Effector memory CD8-positive, alpha-beta T cell (primary cell): ENCODE results near the gene ANKRD60.

ENCODE experiments used
- ATAC-seq: fragments of 150-1000 bp; cut with Tn5 transposase; replicated peaks from 2 replicates; pipeline ENCODE4 v1.10.0; 2021; ENCODE audit warnings: mild to moderate bottlenecking, moderate library complexity
- DNase-seq, 3 experiments: peaks; one replicate each; pipeline ENCODE4 v3.0.0; 2021
- H3K27ac Mint-ChIP-seq, 2 donors: one replicate each; pipeline ENCODE4 v1.8.0; 2022; ENCODE audit warnings: mild to moderate bottlenecking in 2 of 2, mixed read lengths in 2 of 2, moderate library complexity in 2 of 2
- H3K27me3 Mint-ChIP-seq, 2 donors: one replicate each; pipeline ENCODE4 v1.8.0; 2022; ENCODE audit warnings: mixed read lengths in 2 of 2
- H3K36me3 Mint-ChIP-seq: one replicate; pipeline ENCODE4 v1.8.0; 2022; ENCODE audit warnings: mild to moderate bottlenecking, moderate library complexity, mixed read lengths; ENCODE audit not compliant: insufficient read depth
- H3K4me1 Mint-ChIP-seq, 2 donors: one replicate each; pipeline ENCODE4 v1.8.0; 2022; ENCODE audit warnings: low read depth in 2 of 2, mixed read lengths in 2 of 2
- H3K4me3 Mint-ChIP-seq, 2 donors: one replicate each; pipeline ENCODE4 v1.8.0; 2022; ENCODE audit warnings: mild to moderate bottlenecking in 2 of 2, mixed read lengths in 2 of 2, moderate library complexity in 2 of 2
- H3K9me3 Mint-ChIP-seq, 2 donors: one replicate each; pipeline ENCODE4 v1.8.0; 2022; ENCODE audit warnings: mixed read lengths in 2 of 2

ANKRD60 gene

DNA sequence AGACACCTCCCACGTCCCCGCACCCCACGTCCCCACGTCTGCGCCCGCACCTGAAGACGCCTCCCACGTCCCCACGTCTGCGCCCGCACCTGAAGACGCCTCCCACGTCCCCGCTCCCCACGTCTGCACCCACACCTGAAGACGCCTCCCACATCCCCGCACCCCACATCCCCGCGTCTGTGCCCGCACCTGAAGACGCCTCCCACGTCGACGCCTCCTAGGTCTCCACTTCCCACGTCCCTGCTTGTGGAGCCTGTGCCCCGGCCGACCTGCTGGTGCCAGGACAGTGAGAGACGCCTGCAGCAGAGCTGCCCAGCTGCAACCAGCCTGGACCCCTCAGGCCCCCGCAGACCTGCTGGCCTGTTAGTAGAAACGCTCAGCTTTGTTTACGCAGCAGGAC lies 22.6 kb downstream of the ANKRD60 start:
- no peak overlapping the region for H3K27ac Mint-ChIP-seq
- peaks cover 2% of the 10 kb centered on the region for H3K36me3 Mint-ChIP-seq
- DNase-seq = no peak
- peaks cover 0 to 3% of the 10 kb centered on the region in 2 donors for H3K4me1 Mint-ChIP-seq
- H3K9me3 Mint-ChIP-seq = no peaks in the 10 kb centered on the region
- ATAC-seq = no peak
- H3K4me3 Mint-ChIP-seq = no peak overlapping the region
- peaks cover 11 to 35% of the 10 kb centered on the region in 2 donors for H3K27me3 Mint-ChIP-seq

GRCh38 chr20:58202044-58202443 lies 26.4 kb downstream of the ANKRD60 start:
- no peaks in the 10 kb centered on the region for H3K4me1 Mint-ChIP-seq

DNA sequence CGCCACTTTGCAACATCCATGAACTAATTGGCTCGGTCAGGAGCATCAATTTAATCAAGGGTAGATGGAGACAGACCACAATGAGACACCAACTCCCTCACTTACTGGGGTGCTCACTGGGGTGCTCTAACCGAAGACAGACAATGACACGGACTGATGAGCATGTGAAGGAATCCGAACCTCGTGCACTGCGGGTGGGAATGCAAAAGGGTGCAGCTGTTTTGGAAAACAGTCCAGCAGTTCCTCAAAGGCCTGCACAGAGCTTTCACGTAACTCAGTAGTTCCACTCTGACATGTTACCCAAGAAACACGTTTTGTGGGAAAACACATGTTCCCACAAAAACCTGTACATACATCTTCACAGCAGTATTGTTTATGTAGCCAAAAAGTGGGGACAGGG lies 26.8 kb downstream of the ANKRD60 start:
- H3K9me3 Mint-ChIP-seq = peaks cover 0 to 2% of the 10 kb centered on the region in 2 donors
- ATAC-seq = no peak
- H3K27me3 Mint-ChIP-seq = peaks cover 7 to 25% of the 10 kb centered on the region in 2 donors
- peaks cover 2% of the 10 kb centered on the region for H3K36me3 Mint-ChIP-seq
- H3K4me1 Mint-ChIP-seq = no peaks in the 10 kb centered on the region
- no peak overlapping the region for H3K27ac Mint-ChIP-seq
- H3K4me3 Mint-ChIP-seq = no peak overlapping the region
- no peak for DNase-seq

More at GRCh38 chr20:58202044-58202443, 26.4 kb downstream of the ANKRD60 start:
- H3K36me3 Mint-ChIP-seq = peaks cover 2% of the 10 kb centered on the region
- H3K27ac Mint-ChIP-seq = no peak overlapping the region
- ATAC-seq (no peak), DNase-seq (no peak)
- H3K27me3 Mint-ChIP-seq = peaks cover 7 to 25% of the 10 kb centered on the region in 2 donors
- no peaks in the 10 kb centered on the region for H3K9me3 Mint-ChIP-seq
- no peak overlapping the region for H3K4me3 Mint-ChIP-seq

GRCh38 chr20:58199469-58199868 lies 29.0 kb downstream of the ANKRD60 start:
- DNase-seq = no peak
- no peak overlapping the region for H3K4me3 Mint-ChIP-seq
- H3K27me3 Mint-ChIP-seq = peaks cover 7 to 18% of the 10 kb centered on the region in 2 donors
- H3K9me3 Mint-ChIP-seq = peaks cover 0 to 5% of the 10 kb centered on the region in 2 donors
- no peak for ATAC-seq
- H3K27ac Mint-ChIP-seq = no peak overlapping the region
- no peaks in the 10 kb centered on the region for H3K4me1 Mint-ChIP-seq
- peaks cover 2% of the 10 kb centered on the region for H3K36me3 Mint-ChIP-seq

DNA sequence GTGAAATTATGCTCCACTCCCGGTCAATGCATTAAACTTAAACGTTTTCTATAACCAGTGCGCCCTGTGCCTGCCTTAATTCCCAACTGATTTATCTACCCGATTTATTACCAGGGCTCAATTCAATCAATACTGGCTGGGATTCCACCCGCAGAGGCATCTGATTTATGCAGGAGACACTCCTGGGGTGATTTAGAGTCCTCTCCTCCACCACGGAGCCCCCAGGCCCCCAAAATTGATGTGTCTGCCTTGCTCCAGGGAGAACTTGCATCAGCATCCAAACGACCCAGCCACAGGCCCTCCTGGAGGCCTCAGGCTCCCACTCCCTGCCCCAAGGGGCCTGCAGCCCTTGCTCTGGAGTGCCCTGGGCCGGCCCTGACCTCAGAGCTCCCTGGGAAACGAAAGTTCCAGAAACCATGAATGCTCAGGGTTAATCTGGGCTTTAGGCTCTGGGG lies 29.5 kb downstream of the ANKRD60 start:
- H3K27ac Mint-ChIP-seq = no peak overlapping the region
- peaks cover 7 to 18% of the 10 kb centered on the region in 2 donors for H3K27me3 Mint-ChIP-seq
- H3K36me3 Mint-ChIP-seq = peaks cover 2% of the 10 kb centered on the region
- H3K4me3 Mint-ChIP-seq = no peak overlapping the region
- no peaks in the 10 kb centered on the region for H3K4me1 Mint-ChIP-seq
- peaks cover 0 to 5% of the 10 kb centered on the region in 2 donors for H3K9me3 Mint-ChIP-seq
- ATAC-seq (no peak), DNase-seq (no peak)

DNA sequence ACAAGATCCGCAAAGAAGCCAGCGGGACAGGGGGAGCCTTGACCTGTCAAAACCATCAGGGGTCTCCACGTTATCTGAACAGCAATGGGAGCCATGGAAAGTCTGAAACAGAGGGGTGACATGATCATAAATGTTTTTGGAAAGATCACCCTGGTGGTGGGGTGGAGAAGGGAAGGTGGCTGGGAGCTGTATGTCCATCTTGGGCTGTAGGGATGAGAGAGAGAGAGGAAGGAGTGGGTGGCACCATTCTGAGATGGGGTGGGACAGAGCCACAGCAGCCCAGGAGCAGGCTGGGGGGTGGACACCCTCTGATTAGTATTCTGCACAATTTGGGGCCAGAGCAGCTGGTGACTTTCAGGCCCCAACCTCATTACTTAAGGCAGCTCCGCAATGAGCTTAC lies 30.1 kb downstream of the ANKRD60 start:
- H3K27me3 Mint-ChIP-seq = peaks cover 7 to 18% of the 10 kb centered on the region in 2 donors
- no peak overlapping the region for H3K4me3 Mint-ChIP-seq
- H3K4me1 Mint-ChIP-seq = no peaks in the 10 kb centered on the region
- peaks cover 0 to 5% of the 10 kb centered on the region in 2 donors for H3K9me3 Mint-ChIP-seq
- H3K27ac Mint-ChIP-seq = no peak overlapping the region
- H3K36me3 Mint-ChIP-seq = peaks cover 2% of the 10 kb centered on the region
- no peak for ATAC-seq
- no peak for DNase-seq

DNA sequence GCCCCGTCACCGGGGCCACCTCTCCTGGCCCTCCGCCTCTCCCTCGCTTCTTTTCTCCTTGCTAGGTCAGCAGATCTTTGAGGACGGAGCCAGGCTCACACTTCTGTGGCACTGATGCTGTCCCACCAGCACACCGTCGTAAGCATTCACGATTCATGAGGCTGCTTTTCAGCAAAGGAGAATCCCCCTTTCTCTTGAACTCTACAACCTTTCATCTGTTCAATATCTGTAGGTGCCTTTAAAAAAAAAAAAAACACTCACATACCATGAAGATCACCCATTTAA lies 31.3 kb downstream of the ANKRD60 start:
- H3K4me1 Mint-ChIP-seq = no peaks in the 10 kb centered on the region
- peaks cover 13 to 18% of the 10 kb centered on the region in 2 donors for H3K27me3 Mint-ChIP-seq
- ATAC-seq (no peak), DNase-seq (no peak)
- H3K36me3 Mint-ChIP-seq = peaks cover 2% of the 10 kb centered on the region
- no peak overlapping the region for H3K4me3 Mint-ChIP-seq
- H3K27ac Mint-ChIP-seq = peak overlapping the region in 1 of 2 donors; percentile 68
- H3K9me3 Mint-ChIP-seq = peaks cover 0 to 5% of the 10 kb centered on the region in 2 donors

DNA sequence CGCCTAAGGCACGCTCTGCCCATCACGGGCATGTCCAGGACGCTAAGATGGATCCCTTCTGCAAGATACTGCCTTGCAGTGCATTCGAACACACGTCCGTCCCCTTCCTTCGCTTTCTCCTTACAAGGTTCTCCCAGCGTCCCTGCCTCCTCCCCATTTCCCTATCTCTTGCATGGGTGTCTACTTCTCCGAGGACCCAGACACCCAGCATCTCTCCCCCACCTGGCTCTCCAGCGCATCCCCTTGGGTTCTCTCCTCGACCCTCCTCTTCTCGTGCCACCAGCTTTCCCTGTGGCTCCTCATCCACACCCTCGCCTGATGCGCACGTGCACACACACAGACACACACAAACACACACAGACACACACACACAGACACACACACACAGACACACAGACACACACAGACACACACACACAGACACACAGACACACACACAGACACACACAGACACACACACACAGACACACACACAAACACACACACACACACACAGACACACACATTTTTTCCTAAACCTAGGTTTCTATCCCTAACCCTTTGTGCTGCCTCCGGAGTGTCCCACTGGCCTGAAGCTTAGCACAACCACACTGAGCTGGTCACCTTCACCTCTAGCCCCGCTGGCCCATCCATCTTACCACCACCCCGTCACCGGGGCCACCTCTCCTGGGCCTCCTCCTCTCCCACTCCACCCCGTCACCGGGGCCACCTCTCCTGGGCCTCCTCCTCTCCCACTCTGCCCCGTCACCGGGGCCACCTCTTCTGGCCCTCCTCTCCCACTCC lies 31.9 kb downstream of the ANKRD60 start:
- ATAC-seq = no peak
- Mint-ChIP-seq H3K27me3 (peaks cover 12 to 18% of the 10 kb centered on the region in 2 donors), H3K9me3 (peaks cover 0 to 5% of the 10 kb centered on the region in 2 donors), H3K27ac (peak overlapping the region in 1 of 2 donors; percentile 68), H3K4me3 (no peak overlapping the region), H3K4me1 (no peaks in the 10 kb centered on the region), H3K36me3 (peaks cover 2% of the 10 kb centered on the region)
- DNase-seq = no peak

GRCh38 chr20:58195047-58195446 lies 33.4 kb downstream of the ANKRD60 start:
- H3K27me3 Mint-ChIP-seq = peaks cover 16 to 26% of the 10 kb centered on the region in 2 donors
- no peaks in the 10 kb centered on the region for H3K36me3 Mint-ChIP-seq
- H3K4me3 Mint-ChIP-seq = no peak overlapping the region
- no peak for DNase-seq
- no peaks in the 10 kb centered on the region for H3K4me1 Mint-ChIP-seq
- peaks cover 0 to 5% of the 10 kb centered on the region in 2 donors for H3K9me3 Mint-ChIP-seq
- H3K27ac Mint-ChIP-seq = no peak overlapping the region
- no peak for ATAC-seq

GRCh38 chr20:58194175-58194791 lies 34.2 kb downstream of the ANKRD60 start:
- H3K4me3 Mint-ChIP-seq = no peak overlapping the region
- no peaks in the 10 kb centered on the region for H3K36me3 Mint-ChIP-seq
- H3K9me3 Mint-ChIP-seq = peaks cover 0 to 5% of the 10 kb centered on the region in 2 donors
- H3K27me3 Mint-ChIP-seq = peaks cover 16 to 34% of the 10 kb centered on the region in 2 donors
- no peaks in the 10 kb centered on the region for H3K4me1 Mint-ChIP-seq
- DNase-seq (no peak), ATAC-seq (no peak)
- H3K27ac Mint-ChIP-seq = no peak overlapping the region

DNA sequence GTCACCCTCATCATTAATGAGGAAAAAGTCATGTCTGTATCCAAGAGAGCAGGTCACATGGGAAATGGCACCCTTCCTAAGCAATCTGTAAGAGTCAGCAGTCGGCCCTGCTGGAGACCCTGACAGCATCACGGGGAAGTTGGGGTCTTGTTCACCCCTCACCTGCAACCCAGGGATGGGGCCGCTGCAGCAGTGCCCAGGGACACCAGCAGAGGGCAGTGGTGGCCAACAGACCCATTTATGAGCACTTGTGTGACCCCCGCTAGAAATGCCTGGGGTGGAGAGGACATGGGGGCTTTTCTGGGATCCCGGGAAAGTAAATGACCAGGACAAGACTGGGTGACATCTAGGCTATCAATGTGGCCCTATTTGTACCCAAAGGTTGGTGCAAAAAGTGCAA lies 35.9 kb downstream of the ANKRD60 start:
- H3K4me3 Mint-ChIP-seq = no peak overlapping the region
- peaks cover 26 to 48% of the 10 kb centered on the region in 2 donors for H3K27me3 Mint-ChIP-seq
- ATAC-seq = no peak

GRCh38 chr20:58192065-58192464 lies 36.4 kb downstream of the ANKRD60 start:
- Mint-ChIP-seq H3K4me3 (no peak overlapping the region), H3K9me3 (peaks cover 0 to 5% of the 10 kb centered on the region in 2 donors), H3K36me3 (no peaks in the 10 kb centered on the region), H3K27ac (no peak overlapping the region), H3K4me1 (no peaks in the 10 kb centered on the region), H3K27me3 (peaks cover 26 to 53% of the 10 kb centered on the region in 2 donors)
- no peak for DNase-seq
- ATAC-seq = no peak

More for the DNA sequence above, 35.9 kb downstream of the ANKRD60 start:
- peak in 2 of 3 experiments; percentile 31 to 34 for DNase-seq
- Mint-ChIP-seq H3K9me3 (peaks cover 0 to 5% of the 10 kb centered on the region in 2 donors), H3K36me3 (no peaks in the 10 kb centered on the region), H3K27ac (no peak overlapping the region), H3K4me1 (no peaks in the 10 kb centered on the region)

- Mint-ChIP-seq H3K36me3 (peaks cover 4% of the 10 kb centered on the region), H3K27me3 (peaks cover 53 to 88% of the 10 kb centered on the region in 2 donors), H3K9me3 (peaks cover 0 to 3% of the 10 kb centered on the region in 2 donors), H3K4me3 (no peak overlapping the region), H3K27ac (no peak overlapping the region), H3K4me1 (no peaks in the 10 kb centered on the region)
- DNase-seq (no peak), ATAC-seq (no peak)
Measured at GRCh38 chr20:58188527-58188926, 39.9 kb downstream of the ANKRD60 start.

DNA sequence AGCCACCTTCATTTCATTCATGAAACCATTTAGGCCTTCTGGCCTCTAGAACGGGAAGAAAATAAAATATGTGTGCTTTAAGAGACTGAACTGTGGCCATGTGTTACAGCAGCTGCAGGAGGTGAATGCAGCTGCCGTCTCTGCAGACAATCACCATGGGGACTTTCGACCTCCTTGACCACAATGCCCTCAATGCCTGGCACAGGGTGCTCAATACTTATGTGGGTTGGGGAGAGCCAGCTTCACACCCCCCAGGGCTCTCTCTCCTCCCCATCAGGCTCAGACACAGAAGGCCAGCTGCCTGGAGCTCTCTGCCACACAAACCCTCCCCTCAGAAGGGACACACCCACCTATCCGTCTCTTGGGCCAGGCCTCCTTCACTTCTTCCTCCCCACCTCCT lies 43.5 kb downstream of the ANKRD60 start:
- H3K4me1 Mint-ChIP-seq = no peaks in the 10 kb centered on the region
- DNase-seq (no peak), ATAC-seq (no peak)
- H3K36me3 Mint-ChIP-seq = peaks cover 4% of the 10 kb centered on the region
- no peak overlapping the region for H3K4me3 Mint-ChIP-seq
- H3K27ac Mint-ChIP-seq = no peak overlapping the region
- peaks cover 0 to 3% of the 10 kb centered on the region in 2 donors for H3K9me3 Mint-ChIP-seq
- peaks cover 55 to 92% of the 10 kb centered on the region in 2 donors for H3K27me3 Mint-ChIP-seq
